HepG2 (cell line): ENCODE data around the gene ENTPD1. TPM values are rescaled to one million over a fixed set of nuclear protein-coding genes. Genes with fewer than 3 reads are reported as not detected.

Experiments
- ATAC-seq: fragments of 200-7000 bp; cut with Tn5 transposase; 3 replicates; pipeline ENCODE4 v1.9.1; 2020; ENCODE audit warnings: mild to moderate bottlenecking, moderate library complexity
- BruUV-seq: library from RNA; stranded (reverse); fragments of 400-500 nt; replicated peaks from 2 replicates; lab custom pipeline; 2021; lab: Mats Ljungman, UMichigan
- CTCF ChIA-PET: fragments of 300-600 bp; formaldehyde crosslinking; extraction: SDS; loops from one replicate; lab custom pipeline; 2021; ENCODE audit warnings: low total read pairs, inconsistent platforms, low intra/inter-chr PET ratio; lab: Yijun Ruan, JAX
- POLR2A ChIA-PET: fragments of 350-600 bp; sonication (Branson Sonifier 250); formaldehyde crosslinking; loops from one replicate; lab custom pipeline; 2020; ENCODE audit warnings: antibody characterized with exemption, inconsistent platforms; lab: Yijun Ruan, JAX
- DNase-seq: peaks from one replicate; pipeline ENCODE4 v3.0.0-alpha.2; 2015; ENCODE audit warnings: low spot score
- FAIRE-seq: peaks from 3 replicates; lab custom pipeline; 2011; peaks lifted over from hg19 to GRCh38; lab: Jason Lieb, UNC
- H2AFZ ChIP-seq: one replicate; pipeline ENCODE4 v1.6.1; 2011; ENCODE audit warnings: low read length, inconsistent platforms
- H3K27ac ChIP-seq: fragments of 300-600 bp; 3 replicates; pipeline ENCODE4 v1.8.0; 2011; ENCODE audit warnings: mixed run types, mild to moderate bottlenecking, mixed read lengths, low read length, inconsistent platforms; ENCODE audit not compliant: insufficient read depth; ENCODE audit errors: extremely low read length
- H3K27me3 ChIP-seq, 2 experiments: fragments of 200-600 bp in 1 of 2; 2 replicates in 1 of 2; 3 replicates in 1 of 2; pipeline versions ENCODE4 v1.6.0 to v1.8.0; 2011; ENCODE audit warnings: low read length in 2 of 2, mild to moderate bottlenecking in 2 of 2, moderate library complexity in 2 of 2, inconsistent platforms in 1 of 2; ENCODE audit not compliant: insufficient read depth in 2 of 2, control insufficient read depth in 1 of 2
- H3K36me3 ChIP-seq, 2 experiments: fragments of 200-600 bp in 1 of 2; replicated peaks in 1 of 2; 2 replicates in 1 of 2; 3 replicates in 1 of 2; pipeline versions ENCODE4 v1.5.1 to v1.8.0; 2011; ENCODE audit warnings: low read length in 2 of 2, inconsistent platforms in 1 of 2; ENCODE audit not compliant: insufficient read depth in 2 of 2, control insufficient read depth in 1 of 2
- H3K4me1 ChIP-seq: 2 replicates; pipeline ENCODE4 v1.5.1; 2012; ENCODE audit warnings: low read length, inconsistent platforms; ENCODE audit not compliant: insufficient read depth
- H3K4me2 ChIP-seq: 2 replicates; pipeline ENCODE4 v1.6.0; 2011; ENCODE audit warnings: low read depth, low read length, inconsistent platforms
- H3K4me3 ChIP-seq, 3 experiments: fragments of 200-600 bp in 1 of 3; sonication (generic), shearing (Covaris generic) in 1 of 3; replicated peaks in 1 of 3; 2 replicates each; pipeline ENCODE4 v1.5.1; 2011 to 2016; ENCODE audit warnings: low read length in 3 of 3, inconsistent platforms in 2 of 3, low read depth in 2 of 3, mild to moderate bottlenecking in 2 of 3, control low read depth in 1 of 3, mixed read lengths in 1 of 3; ENCODE audit not compliant: insufficient read depth in 1 of 3
- H3K79me2 ChIP-seq: one replicate; pipeline ENCODE4 v1.6.1; 2011; ENCODE audit warnings: low read length, inconsistent platforms; ENCODE audit not compliant: insufficient read depth
- H3K9ac ChIP-seq: 2 replicates; pipeline ENCODE4 v1.6.0; 2011; ENCODE audit warnings: mild to moderate bottlenecking, low read depth, low read length, inconsistent platforms; ENCODE audit not compliant: insufficient read depth
- H3K9me3 ChIP-seq: 2 replicates; pipeline ENCODE4 v1.5.1; 2012; ENCODE audit warnings: mild to moderate bottlenecking, low read length
- H4K20me1 ChIP-seq: 2 replicates; pipeline ENCODE4 v1.6.0; 2011; ENCODE audit warnings: inconsistent platforms, mild to moderate bottlenecking, low read length, moderate library complexity; ENCODE audit not compliant: insufficient read depth
- AKAP8 ChIP-seq: sonication (generic); formaldehyde crosslinking; IDR thresholded peaks from 2 replicates; pipeline ENCODE4 v1.5.1; 2020; ENCODE audit warnings: mild to moderate bottlenecking, missing genetic modification reagents
- HHEX ChIP-seq: IDR thresholded peaks from 2 replicates; pipeline ENCODE4 v1.6.1; 2016; ENCODE audit warnings: control low read depth
- HOXA5 ChIP-seq: sonication (generic); formaldehyde crosslinking; IDR thresholded peaks from 2 replicates; pipeline ENCODE4 v1.4.0; 2020; ENCODE audit warnings: missing genetic modification reagents
- IKZF4 ChIP-seq: sonication (generic); formaldehyde crosslinking; IDR thresholded peaks from 2 replicates; pipeline ENCODE4 v1.5.1; 2020; ENCODE audit warnings: borderline replicate concordance, mild to moderate bottlenecking, low read depth, missing genetic modification reagents; ENCODE audit errors: not compliant biosample characterization
- KDM5B ChIP-seq: sonication (generic); formaldehyde crosslinking; IDR thresholded peaks from 2 replicates; pipeline ENCODE4 v1.4.0; 2020; ENCODE audit warnings: missing genetic modification reagents, mild to moderate bottlenecking, borderline replicate concordance
- PHF20 ChIP-seq: sonication (generic); formaldehyde crosslinking; IDR thresholded peaks from 2 replicates; pipeline ENCODE4 v1.5.0; 2020; ENCODE audit warnings: mild to moderate bottlenecking, missing genetic modification reagents
- PITX1 ChIP-seq: sonication (generic); formaldehyde crosslinking; IDR thresholded peaks from 2 replicates; pipeline ENCODE4 v1.5.1; 2020; ENCODE audit warnings: mild to moderate bottlenecking, missing genetic modification reagents
- TCF7 ChIP-seq: sonication (generic); IDR thresholded peaks from 2 replicates; pipeline ENCODE4 v1.6.1; 2016; ENCODE audit warnings: antibody characterized with exemption, low read depth
- ZNF253 ChIP-seq: sonication (generic); formaldehyde crosslinking; IDR thresholded peaks from 2 replicates; pipeline ENCODE4 v1.8.0; 2022; ENCODE audit warnings: mild to moderate bottlenecking, missing genetic modification reagents, borderline replicate concordance
- ZNF264 ChIP-seq: sonication (generic); formaldehyde crosslinking; IDR thresholded peaks from 2 replicates; pipeline ENCODE4 v1.4.0; 2020; ENCODE audit warnings: missing genetic modification reagents
- ZNF552 ChIP-seq: sonication (generic); formaldehyde crosslinking; IDR thresholded peaks from 2 replicates; pipeline ENCODE4 v1.9.0; 2022; ENCODE audit warnings: missing genetic modification reagents, mild to moderate bottlenecking, borderline replicate concordance
- ZNF614 ChIP-seq: IDR thresholded peaks from 2 replicates; pipeline ENCODE4 v1.6.1; 2018; ENCODE audit warnings: missing biosample characterization, missing genetic modification reagents, inconsistent platforms, borderline replicate concordance
- ZNF761 ChIP-seq: sonication (generic); formaldehyde crosslinking; conservative IDR thresholded peaks from 2 replicates; pipeline ENCODE4 v1.4.0; 2020; ENCODE audit warnings: mild to moderate bottlenecking, missing genetic modification reagents
- ZNF776 ChIP-seq: sonication (generic); formaldehyde crosslinking; IDR thresholded peaks from 2 replicates; pipeline ENCODE4 v1.4.0; 2020; ENCODE audit warnings: mild to moderate bottlenecking, missing genetic modification reagents
- ZNF777 ChIP-seq: sonication (generic); formaldehyde crosslinking; IDR thresholded peaks from 2 replicates; pipeline ENCODE4 v1.4.0; 2020; ENCODE audit warnings: missing genetic modification reagents
- ZNF841 ChIP-seq: sonication (generic); formaldehyde crosslinking; IDR thresholded peaks from 2 replicates; pipeline ENCODE4 v1.8.1; 2023; ENCODE audit warnings: missing genetic modification reagents, borderline replicate concordance
- WGBS: methylation state at CpG from one replicate; pipeline ENCODE4 v1.1.6; 2017; ENCODE audit warnings: low lambda C conversion rate; 5-methylcytosine and 5-hydroxymethylcytosine counted together
- in situ Hi-C: cut with HindIII; loops from 2 replicates; pipeline ENCODE4 v1.10.0; 2017; ENCODE audit warnings: low pct_unique_long_range_greater_than_20kb; ENCODE audit not compliant: extremely low pct_ligation_motif_present
- intact Hi-C: fragments of 100-400 bp; cut with micrococcal nuclease; formaldehyde crosslinking; loops from one replicate; pipeline ENCODE4 v1.10.0; 2022; ENCODE audit not compliant: unreplicated experiment
- polyA plus RNA-seq, 8 experiments: library from polyadenylated mRNA; depleted of rRNA in 3 of 8; stranded (reverse) in 7 of 8; unstranded in 1 of 8; fragments of >200 nt; fragmentation: Illumina TruSeq in 4 of 8; extraction: Trizol in 4 of 8; gene quantifications; 2 replicates each; pipeline versions ENCODE4 v1.2.1 to v1.2.3, GENCODE V29; 2011 to 2016; ENCODE audit warnings: low read depth in 4 of 8, missing spikeins in 1 of 8, mixed read lengths in 1 of 8; ENCODE audit not compliant: insufficient read depth in 1 of 8
- total RNA-seq, 5 experiments: library from RNA; depleted of rRNA; stranded (reverse); fragments of >200 nt; fragmentation: Illumina TruSeq; extraction: Trizol; gene quantifications; 2 replicates each; pipeline ENCODE4 v1.2.3, GENCODE V29; 2016; ENCODE audit warnings: low read depth in 1 of 5
- TF ChIP-seq, protein P1 (sequence below): sonication (generic); formaldehyde crosslinking; conservative IDR thresholded peaks from 2 replicates; pipeline ENCODE4 v1.8.0; 2022; ENCODE audit warnings: low read depth, missing genetic modification reagents
- TF ChIP-seq, protein P2 (sequence below): sonication (generic); formaldehyde crosslinking; IDR thresholded peaks from 2 replicates; pipeline ENCODE4 v1.8.0; 2022; ENCODE audit warnings: missing genetic modification reagents, mild to moderate bottlenecking, borderline replicate concordance
- TF ChIP-seq, protein P3 (sequence below): sonication (generic); formaldehyde crosslinking; IDR thresholded peaks from 2 replicates; pipeline ENCODE4 v1.8.0; 2022; ENCODE audit warnings: missing genetic modification reagents, mild to moderate bottlenecking, moderate library complexity, borderline replicate concordance

Gene ENTPD1
- total and polyA plus RNA-seq, 2 of the 13 experiments (the other 11 are each of a cell fraction or from before 2014, with no cell fraction given), result 0.07 TPM

DNA sequence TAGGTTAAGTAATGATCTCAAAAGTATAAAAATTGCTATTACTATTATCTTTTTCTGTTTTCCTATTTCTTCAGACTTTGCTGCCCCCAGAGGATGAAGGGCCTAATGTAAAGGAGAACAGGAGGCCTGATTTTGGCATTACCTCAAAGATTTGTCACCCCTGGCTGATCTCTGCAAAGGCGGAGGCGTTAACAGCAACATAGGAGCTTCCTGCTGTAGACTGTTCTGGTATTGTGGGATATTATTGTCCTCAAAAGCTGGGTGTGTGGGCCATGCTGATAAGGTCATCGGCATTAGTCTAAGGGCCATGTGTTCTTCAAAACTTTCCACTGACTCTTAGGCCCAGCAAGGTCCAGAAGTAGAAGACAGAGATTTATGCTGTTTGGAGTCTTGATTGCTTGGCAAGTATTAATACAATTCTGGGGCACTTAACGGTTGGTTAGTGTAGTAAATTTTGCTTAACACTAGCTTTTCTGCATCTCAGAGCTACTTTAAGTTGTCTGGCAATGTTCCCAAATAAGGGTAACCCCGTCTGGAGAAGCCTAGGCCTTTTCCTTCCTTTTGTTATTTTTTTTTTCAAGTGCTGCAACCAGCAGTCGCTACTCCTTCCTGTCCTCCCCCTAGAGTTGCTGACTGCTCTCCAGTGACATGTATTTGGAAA, 14.0 kb upstream of the ENTPD1 start:
- Histone ChIP-seq H3K9ac (no peak overlapping the region), H3K4me3 (peak overlapping the region in 1 of 3 experiments; percentile 19; a peak in 1 of 6 replicates), H3K27ac (no peak overlapping the region), H2AFZ (peak overlapping the region; percentile 8), H3K79me2 (no peaks in the 10 kb centered on the region), H4K20me1 (no peaks in the 10 kb centered on the region), H3K9me3 (no peaks in the 10 kb centered on the region), H3K27me3 (no peaks in the 10 kb centered on the region; a peak in 1 of 5 replicates), H3K4me2 (peak overlapping the region; percentile 62), H3K36me3 (no peaks in the 10 kb centered on the region), H3K4me1 (peaks cover 17% of the 10 kb centered on the region)
- in situ Hi-C loops, result no loop called here
- DNase-seq (no peak), FAIRE-seq (no peak), ATAC-seq (peak; percentile 56)
- ChIA-PET POLR2A (no interaction called here), CTCF (no interaction called here)
- intact Hi-C loops, result no loop called here
- BruUV-seq, result no TSS peak
- 19% methylated on average over 6 of the region's 6 CpGs for WGBS
- TF ChIP-seq PHF20 (CRISPR knock-in tag), result no peak
- TF ChIP-seq KDM5B (CRISPR knock-in tag), result no peak
- TF ChIP-seq, protein P1, sequence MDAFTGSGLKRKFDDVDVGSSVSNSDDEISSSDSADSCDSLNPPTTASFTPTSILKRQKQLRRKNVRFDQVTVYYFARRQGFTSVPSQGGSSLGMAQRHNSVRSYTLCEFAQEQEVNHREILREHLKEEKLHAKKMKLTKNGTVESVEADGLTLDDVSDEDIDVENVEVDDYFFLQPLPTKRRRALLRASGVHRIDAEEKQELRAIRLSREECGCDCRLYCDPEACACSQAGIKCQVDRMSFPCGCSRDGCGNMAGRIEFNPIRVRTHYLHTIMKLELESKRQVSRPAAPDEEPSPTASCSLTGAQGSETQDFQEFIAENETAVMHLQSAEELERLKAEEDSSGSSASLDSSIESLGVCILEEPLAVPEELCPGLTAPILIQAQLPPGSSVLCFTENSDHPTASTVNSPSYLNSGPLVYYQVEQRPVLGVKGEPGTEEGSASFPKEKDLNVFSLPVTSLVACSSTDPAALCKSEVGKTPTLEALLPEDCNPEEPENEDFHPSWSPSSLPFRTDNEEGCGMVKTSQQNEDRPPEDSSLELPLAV (CRISPR knock-in tag), result no peak
- TF ChIP-seq ZNF777 (CRISPR knock-in tag), result no peak
- no peak for TF ChIP-seq HOXA5 (CRISPR knock-in tag)
- TF ChIP-seq ZNF776 (CRISPR knock-in tag), result no peak
- no peak for TF ChIP-seq ZNF264 (CRISPR knock-in tag)
- TF ChIP-seq ZNF253 (CRISPR knock-in tag), result no peak
- TF ChIP-seq ZNF552 (CRISPR knock-in tag), result no peak
- TF ChIP-seq TCF7, result no peak
- no peak for TF ChIP-seq AKAP8 (CRISPR knock-in tag)
- no peak for TF ChIP-seq ZNF841 (CRISPR knock-in tag)
- no peak for TF ChIP-seq ZNF614 (CRISPR knock-in tag)
- no peak for TF ChIP-seq PITX1
- TF ChIP-seq HHEX (CRISPR knock-in tag), result no peak
- TF ChIP-seq, protein P2, sequence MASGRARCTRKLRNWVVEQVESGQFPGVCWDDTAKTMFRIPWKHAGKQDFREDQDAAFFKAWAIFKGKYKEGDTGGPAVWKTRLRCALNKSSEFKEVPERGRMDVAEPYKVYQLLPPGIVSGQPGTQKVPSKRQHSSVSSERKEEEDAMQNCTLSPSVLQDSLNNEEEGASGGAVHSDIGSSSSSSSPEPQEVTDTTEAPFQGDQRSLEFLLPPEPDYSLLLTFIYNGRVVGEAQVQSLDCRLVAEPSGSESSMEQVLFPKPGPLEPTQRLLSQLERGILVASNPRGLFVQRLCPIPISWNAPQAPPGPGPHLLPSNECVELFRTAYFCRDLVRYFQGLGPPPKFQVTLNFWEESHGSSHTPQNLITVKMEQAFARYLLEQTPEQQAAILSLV (CRISPR knock-in tag), result no peak
- TF ChIP-seq, protein P3, sequence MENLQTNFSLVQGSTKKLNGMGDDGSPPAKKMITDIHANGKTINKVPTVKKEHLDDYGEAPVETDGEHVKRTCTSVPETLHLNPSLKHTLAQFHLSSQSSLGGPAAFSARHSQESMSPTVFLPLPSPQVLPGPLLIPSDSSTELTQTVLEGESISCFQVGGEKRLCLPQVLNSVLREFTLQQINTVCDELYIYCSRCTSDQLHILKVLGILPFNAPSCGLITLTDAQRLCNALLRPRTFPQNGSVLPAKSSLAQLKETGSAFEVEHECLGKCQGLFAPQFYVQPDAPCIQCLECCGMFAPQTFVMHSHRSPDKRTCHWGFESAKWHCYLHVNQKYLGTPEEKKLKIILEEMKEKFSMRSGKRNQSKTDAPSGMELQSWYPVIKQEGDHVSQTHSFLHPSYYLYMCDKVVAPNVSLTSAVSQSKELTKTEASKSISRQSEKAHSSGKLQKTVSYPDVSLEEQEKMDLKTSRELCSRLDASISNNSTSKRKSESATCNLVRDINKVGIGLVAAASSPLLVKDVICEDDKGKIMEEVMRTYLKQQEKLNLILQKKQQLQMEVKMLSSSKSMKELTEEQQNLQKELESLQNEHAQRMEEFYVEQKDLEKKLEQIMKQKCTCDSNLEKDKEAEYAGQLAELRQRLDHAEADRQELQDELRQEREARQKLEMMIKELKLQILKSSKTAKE, result no peak
- TF ChIP-seq IKZF4, result no peak
- TF ChIP-seq ZNF761 (CRISPR knock-in tag), result no peak
